ENCODE measurements around the gene GTF2A2. TPM values are rescaled to one million over a fixed set of nuclear protein-coding genes. Genes with fewer than 3 reads are reported as not detected.

The GTF2A2 gene
- total RNA-seq, 1 donor from 2014 or later: 36.8 TPM

DNA sequence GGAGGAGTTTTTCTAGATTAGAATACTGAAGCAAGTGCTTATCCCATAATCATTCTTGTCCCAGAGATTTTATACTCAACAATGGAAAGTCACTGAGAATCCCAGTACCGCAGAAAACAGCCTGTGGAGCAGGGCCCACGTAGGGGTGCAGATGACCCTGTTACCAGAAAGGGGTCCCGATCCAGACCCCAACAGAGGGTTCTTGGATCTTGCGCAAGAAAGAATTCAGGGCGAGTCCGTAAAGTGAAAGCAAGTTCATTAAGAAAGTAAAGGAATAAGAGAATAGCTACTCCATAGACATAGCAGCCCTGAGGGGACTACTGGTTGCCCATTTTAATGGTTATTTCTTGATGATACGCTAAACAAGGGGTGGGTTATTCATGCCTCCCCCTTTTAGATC, 43.2 kb downstream of the GTF2A2 start:
- Histone ChIP-seq H3K4me1 (no peaks in the 10 kb centered on the region), H3K27ac (no peak overlapping the region), H3K4me3 (no peak overlapping the region), H3K36me3 (no peaks in the 10 kb centered on the region), H3K27me3 (no peaks in the 10 kb centered on the region), H3K9me3 (no peaks in the 10 kb centered on the region)
- TF ChIP-seq CTCF (IDR thresholded peaks at IDR 0.05) (no peak), POLR2AphosphoS5 (IDR thresholded peaks at IDR 0.05; ENCODE audit: insufficient read depth in 1 of 2, low read depth in 1 of 2) (no peak), POLR2A (IDR thresholded peaks at IDR 0.05) (no peak)
- DNase-seq (ENCODE audit: extremely low spot score in 2 of 2): no peak
- intact Hi-C loops (cut with DNase I): no loop called here

DNA sequence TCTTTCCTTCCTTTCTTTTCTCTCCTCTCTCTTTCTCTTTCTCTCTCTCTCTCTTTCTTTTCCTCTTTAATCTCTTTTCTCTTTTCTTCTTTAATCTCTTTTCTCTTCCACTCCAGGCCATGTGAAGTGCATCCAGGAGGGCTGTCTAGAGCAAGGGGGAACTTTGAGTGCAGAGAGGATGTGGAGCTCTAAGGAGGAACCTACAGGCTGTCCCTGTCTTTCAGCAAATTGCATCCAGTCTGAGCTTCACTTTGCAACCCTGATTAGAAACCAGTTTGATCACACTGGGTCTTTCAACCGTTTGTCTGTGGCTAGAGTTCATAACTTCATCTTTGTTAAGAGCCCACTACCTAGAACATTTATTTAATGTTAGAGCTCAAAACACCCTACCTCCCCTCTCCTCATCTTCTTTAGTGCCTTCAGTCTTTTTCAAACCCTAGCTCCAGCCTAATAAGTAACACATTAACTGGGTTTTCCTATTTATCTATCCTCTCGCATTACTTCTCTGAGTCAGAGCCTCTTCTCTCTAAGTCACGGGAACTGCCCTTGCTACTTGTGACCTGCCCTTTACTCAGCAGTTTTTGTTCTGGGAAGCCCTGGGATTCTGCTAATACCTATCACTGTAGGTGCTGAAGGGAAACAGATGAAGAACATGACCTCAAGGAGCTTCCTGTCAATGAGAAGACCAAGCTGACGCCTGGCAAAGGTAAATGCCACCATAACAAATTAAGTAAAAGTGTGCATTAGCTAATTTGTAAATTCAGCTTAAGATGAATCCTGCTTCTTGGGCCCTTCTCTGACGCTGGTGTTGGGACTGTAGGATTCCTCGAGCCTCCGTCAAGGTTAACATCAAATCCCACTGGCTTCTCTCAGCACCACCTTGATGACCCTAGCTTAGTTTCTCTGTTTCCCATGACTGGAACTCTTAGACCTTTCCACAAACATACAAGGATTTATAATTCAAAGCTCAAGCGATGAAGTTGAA, 45.7 kb downstream of the GTF2A2 start, which contains the start of gene GCNT3:
TSS of gene GCNT3 (plus strand) at position 508 of the 985 bp plus-strand sequence. CDS start 6,456 bp downstream, outside the sequence.
- TF ChIP-seq CTCF (IDR thresholded peaks at IDR 0.05) (no peak), POLR2AphosphoS5 (IDR thresholded peaks at IDR 0.05; ENCODE audit: insufficient read depth in 1 of 2, low read depth in 1 of 2) (no peak), POLR2A (IDR thresholded peaks at IDR 0.05) (no peak)
- Histone ChIP-seq H3K27ac (no peak within 1 kb of the TSS), H3K4me3 (no peak within 1 kb of the TSS), H3K36me3 (no peaks in the 10 kb centered on the region), H3K4me1 (no peaks in the 10 kb centered on the region), H3K9me3 (no peaks in the 10 kb centered on the region), H3K27me3 (no peaks in the 10 kb centered on the region)
- DNase-seq (ENCODE audit: extremely low spot score in 2 of 2): no peak
- intact Hi-C loops (cut with DNase I): no loop called here

DNA sequence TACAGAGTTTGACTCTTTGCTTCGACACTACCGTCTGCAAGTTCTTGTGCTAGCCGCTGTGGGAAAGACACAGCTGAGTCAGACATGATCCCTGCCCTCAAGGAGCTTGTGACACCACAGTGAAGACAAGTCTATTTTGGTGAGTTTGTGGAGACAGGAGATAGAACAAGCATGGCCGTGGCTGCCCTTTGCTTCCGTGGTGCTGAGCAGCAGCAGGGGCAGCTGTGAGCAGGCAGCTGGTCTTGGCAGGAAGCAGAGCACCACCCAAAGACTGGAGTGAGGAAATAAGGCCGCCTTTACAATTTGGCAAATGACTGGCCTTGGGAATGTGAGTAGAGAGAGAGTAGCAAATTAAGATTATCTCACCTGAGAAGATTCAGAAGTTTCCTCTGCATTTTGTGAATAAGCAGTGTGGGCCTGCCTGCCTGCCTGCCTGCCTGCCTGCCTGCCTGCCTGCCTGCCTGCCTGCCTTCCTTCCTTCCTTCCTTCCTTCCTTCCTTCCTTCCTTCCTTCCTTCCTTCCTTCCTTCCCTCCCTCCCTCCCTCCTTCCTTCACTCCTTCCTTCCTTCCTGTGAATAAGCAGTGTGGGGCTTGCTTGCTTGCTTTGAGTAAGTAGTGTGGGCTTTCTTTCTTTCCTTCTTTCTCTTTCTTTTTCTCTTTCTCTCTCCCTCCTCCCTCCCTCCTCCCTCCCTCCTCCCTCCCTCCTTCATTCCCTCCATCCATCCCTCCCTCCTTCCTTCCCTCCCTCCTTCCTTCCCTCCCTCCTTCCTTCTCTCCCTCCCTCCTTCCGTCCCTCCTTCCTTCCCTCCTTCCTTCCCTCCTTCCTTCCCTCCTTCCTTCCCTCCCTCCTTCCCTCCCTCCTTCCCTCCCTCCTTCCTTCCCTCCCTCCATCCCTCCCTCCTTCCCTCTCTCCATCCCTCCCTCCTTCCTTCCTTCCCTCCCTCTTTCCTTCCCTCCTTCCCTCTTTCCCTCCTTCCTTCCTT, 47.3 kb downstream of the GTF2A2 start:
- TF ChIP-seq POLR2A (IDR thresholded peaks at IDR 0.05) (no peak), CTCF (IDR thresholded peaks at IDR 0.05) (no peak), POLR2AphosphoS5 (IDR thresholded peaks at IDR 0.05; ENCODE audit: insufficient read depth in 1 of 2, low read depth in 1 of 2) (no peak)
- no peaks in the 10 kb centered on the region for H3K27me3 ChIP-seq
- intact Hi-C loops (cut with DNase I): no loop called here

DNA sequence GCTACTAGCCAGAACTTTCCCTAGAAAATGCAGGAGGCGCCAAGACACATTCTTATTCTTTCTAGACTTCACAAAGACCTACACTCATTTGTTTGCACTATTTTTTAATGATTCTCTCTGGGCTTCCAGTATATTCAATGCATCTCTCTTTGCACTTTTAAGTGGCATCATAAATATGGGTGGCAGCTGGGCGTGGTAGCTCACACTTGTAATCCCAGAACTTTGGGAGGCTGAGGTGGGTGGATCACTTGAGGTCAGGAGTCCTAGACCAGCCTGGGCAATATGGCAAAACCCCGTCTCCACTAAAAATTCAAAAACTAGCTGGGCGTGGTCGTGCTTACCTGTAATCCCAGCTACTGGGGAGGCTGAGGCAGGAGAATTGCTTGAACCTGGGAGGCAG, 51.3 kb downstream of the GTF2A2 start:
- H3K4me3 ChIP-seq: no peak overlapping the region
- no peak for DNase-seq (ENCODE audit: extremely low spot score in 2 of 2)
- H3K27me3 ChIP-seq: no peaks in the 10 kb centered on the region
- no peak for TF ChIP-seq POLR2AphosphoS5 (IDR thresholded peaks at IDR 0.05; ENCODE audit: insufficient read depth in 1 of 2, low read depth in 1 of 2)
- TF ChIP-seq POLR2A (IDR thresholded peaks at IDR 0.05): no peak
- TF ChIP-seq CTCF (IDR thresholded peaks at IDR 0.05): no peak
- H3K27ac ChIP-seq: no peak overlapping the region
- H3K36me3 ChIP-seq: no peaks in the 10 kb centered on the region
- intact Hi-C loops (cut with DNase I): no loop called here
- no peaks in the 10 kb centered on the region for H3K4me1 ChIP-seq
- H3K9me3 ChIP-seq: no peaks in the 10 kb centered on the region

More for the DNA sequence above, 47.3 kb downstream of the GTF2A2 start:
- Histone ChIP-seq H3K4me3 (no peak overlapping the region), H3K9me3 (no peaks in the 10 kb centered on the region), H3K4me1 (no peaks in the 10 kb centered on the region), H3K36me3 (no peaks in the 10 kb centered on the region), H3K27ac (no peak overlapping the region)
- DNase-seq (ENCODE audit: extremely low spot score in 2 of 2): no peak
